HG03175 (cell line): ENCODE data around the gene C19orf44.

ENCODE experiments used
- ATAC-seq: cut with Tn5 transposase; IDR thresholded peaks from one replicate; pipeline ENCODE4 v1.9.1; 2021; ENCODE audit warnings: mild to moderate bottlenecking, moderate library complexity; ENCODE audit not compliant: unreplicated experiment

C19orf44 gene

GRCh38 chr19:16516381-16516780 lies 20.2 kb downstream of the C19orf44 start:
- no peak for ATAC-seq

GRCh38 chr19:16516923-16517610 lies 20.9 kb downstream of the C19orf44 start:
- no peak for ATAC-seq

GRCh38 chr19:16518061-16518460 lies 21.9 kb downstream of the C19orf44 start:
- no peak for ATAC-seq

- ATAC-seq: no peak
These were observed 22.5 kb downstream of the C19orf44 start for GRCh38 chr19:16518483-16519229.

- ATAC-seq: no peak
These were observed 23.1 kb downstream of the C19orf44 start for GRCh38 chr19:16519230-16519687.

GRCh38 chr19:16520074-16520973 lies 24.1 kb downstream of the C19orf44 start:
- no peak for ATAC-seq

GRCh38 chr19:16520986-16521624 lies 24.9 kb downstream of the C19orf44 start:
- ATAC-seq: no peak

GRCh38 chr19:16521715-16522289 lies 25.6 kb downstream of the C19orf44 start:
- ATAC-seq: no peak

- ATAC-seq: no peak
These were observed 26.6 kb downstream of the C19orf44 start for GRCh38 chr19:16522559-16523377.

GRCh38 chr19:16524991-16525734 lies 29.0 kb downstream of the C19orf44 start:
- no peak for ATAC-seq

GRCh38 chr19:16525751-16526481 lies 29.7 kb downstream of the C19orf44 start:
- no peak for ATAC-seq

GRCh38 chr19:16527334-16527935 lies 31.2 kb downstream of the C19orf44 start:
- no peak for ATAC-seq

GRCh38 chr19:16527971-16528521 lies 31.9 kb downstream of the C19orf44 start:
- no peak for ATAC-seq

GRCh38 chr19:16529466-16530144 lies 33.4 kb downstream of the C19orf44 start:
- ATAC-seq: no peak

- no peak for ATAC-seq
These were observed 34.6 kb downstream of the C19orf44 start for GRCh38 chr19:16530540-16531379.

- ATAC-seq: no peak
These were observed 35.1 kb downstream of the C19orf44 start for GRCh38 chr19:16531380-16531669.
